Transverse colon (tissue), 3 donors: Measurements from ENCODE around the gene IFNA5.

Experiments used
- CTCF ChIP-seq, 5 experiments: fragments of 200-600 bp in 3 of 5; fragments of 450-650 bp in 2 of 5; sonication (generic) in 3 of 5; IDR thresholded peaks; 1 replicate in 2 of 5; 2 replicates in 3 of 5; pipeline ENCODE4 v1.5.1; 2016 to 2017; ENCODE audit warnings: antibody characterized with exemption in 5 of 5, inconsistent platforms in 3 of 5, mild to moderate bottlenecking in 2 of 5, moderate library complexity in 1 of 5
- EP300 ChIP-seq: sonication (generic); formaldehyde crosslinking; IDR thresholded peaks from one replicate; pipeline ENCODE4 v1.6.1; 2017; ENCODE audit warnings: antibody characterized with exemption, low read depth

- TF ChIP-seq EP300, result no peak
- TF ChIP-seq CTCF (IDR thresholded peaks at IDR 0.05), result no peak
These were observed at the start of gene IFNA5 for GRCh38 chr9:21305213-21305612.
